ENCODE measurements around the gene RHBDD3. TPM values are rescaled to one million over a fixed set of nuclear protein-coding genes. Genes with fewer than 3 reads are reported as not detected.

The RHBDD3 gene
- total and polyA plus RNA-seq, 9 of the 15 experiments (the other 6 are each of a cell fraction or from before 2014, with no cell fraction given): 0.32 to 35.6 (median 14.0) TPM

GRCh38 chr22:29275167-29275566, 7.4 kb upstream of the RHBDD3 start:
- no TSS peak for BruUV-seq (replicated peaks)
- Histone ChIP-seq H3K27me3 (ENCODE audit: control insufficient read depth in 2 of 2, insufficient read depth in 2 of 2, low read length in 2 of 2) (no peaks in the 10 kb centered on the region), H3K4me1 (replicated peaks in 1 of 2; ENCODE audit: control insufficient read depth in 2 of 2, insufficient read depth in 2 of 2, low read length in 2 of 2) (peaks cover 0 to 13% of the 10 kb centered on the region in 2 experiments; a peak in 3 of 5 replicates), H3K36me3 (ENCODE audit: control insufficient read depth, insufficient read depth, low read length) (peaks cover 100% of the 10 kb centered on the region), H3K9me1 (ENCODE audit: control insufficient read depth, insufficient read depth, low read length) (peaks cover 6% of the 10 kb centered on the region), H3K4me3 (no peak overlapping the region), H2AFZ (ENCODE audit: low read depth, low read length) (no peak overlapping the region), H3K9me3 (replicated peaks; ENCODE audit: control insufficient read depth, insufficient read depth, low read depth, low read length) (no peaks in the 10 kb centered on the region), H3K4me2 (ENCODE audit: insufficient read depth, low read length) (no peak overlapping the region), H3K27ac (ENCODE audit: extremely low read depth, low read depth, low read length) (no peak overlapping the region), H3K79me2 (ENCODE audit: control insufficient read depth, insufficient read depth, low read length) (peaks cover 93% of the 10 kb centered on the region), H3K9ac (ENCODE audit: insufficient read depth in 1 of 2, low read depth in 2 of 2, low read length in 2 of 2) (no peak overlapping the region), H4K20me1 (replicated peaks; ENCODE audit: control insufficient read depth, insufficient read depth, low read length) (peaks cover 37% of the 10 kb centered on the region)
- intact Hi-C loops (cut with micrococcal nuclease): no loop called here
- ATAC-seq: no peak
- in situ Hi-C loops (cut with MboI): no loop called here
- CTCF ChIA-PET (ENCODE audit: low intra/inter-chr PET ratio): no interaction called here
- POLR2A ChIA-PET: no interaction called here
- DNase-seq (ENCODE audit: extremely low read depth in 1 of 4, low spot score in 3 of 4): no peak
- FAIRE-seq: no peak
- WGBS (ENCODE audit: insufficient coverage, low coverage, missing lambda C conversion rate): 88% methylated on average over 3 of the region's 3 CpGs
- no peak for TF ChIP-seq SMAD3 (CRISPR knock-in tag; conservative IDR thresholded peaks at IDR 0.05)
- no peak for TF ChIP-seq THAP7 (CRISPR knock-in tag; IDR thresholded peaks at IDR 0.05)
- TF ChIP-seq JUN (IDR thresholded peaks at IDR 0.05; ENCODE audit: borderline replicate concordance, low read depth, low read length): no peak
- no peak for TF ChIP-seq JUN (CRISPR knock-in tag; IDR thresholded peaks at IDR 0.05; ENCODE audit: borderline replicate concordance)
- no peak for TF ChIP-seq PRDM10 (IDR thresholded peaks at IDR 0.05; ENCODE audit: partially characterized antibody)
- TF ChIP-seq SMARCB1 (IDR thresholded peaks at IDR 0.05; ENCODE audit: insufficient read length, low read depth): no peak
- no peak for TF ChIP-seq POLR2AphosphoS5 (IDR thresholded peaks at IDR 0.05; ENCODE audit: control insufficient read depth, insufficient read depth, low read depth, low read length)
- TF ChIP-seq NCOR1 (IDR thresholded peaks at IDR 0.05): no peak
- TF ChIP-seq ATF1 (CRISPR knock-in tag; IDR thresholded peaks at IDR 0.05): no peak
- TF ChIP-seq ATF1 (tag; IDR thresholded peaks at IDR 0.05): no peak
- no peak for TF ChIP-seq HIVEP1 (CRISPR knock-in tag; IDR thresholded peaks at IDR 0.05)
- TF ChIP-seq CBX8 (IDR thresholded peaks at IDR 0.05; ENCODE audit: borderline replicate concordance, extremely low read depth, low read depth, low read length, poor library complexity, severe bottlenecking): no peak
- TF ChIP-seq TSHZ1 (CRISPR knock-in tag; IDR thresholded peaks at IDR 0.05): no peak

Data from K562 (cell line).